SU-DHL-6 (cell line): Measurements from ENCODE around the gene SLAIN1.

Source experiments
- EZH2phosphoT487 ChIP-seq: fragments of 200-600 bp; sonication (generic), shearing (Covaris generic); conservative IDR thresholded peaks from 2 replicates; pipeline ENCODE4 v1.6.1; 2018; ENCODE audit warnings: mild to moderate bottlenecking, antibody characterized with exemption, low read length, moderate library complexity, mixed read lengths
- TF ChIP-seq, protein P1 (sequence below): fragments of 200-600 bp; sonication (generic); IDR thresholded peaks from one replicate; pipeline ENCODE4 v1.5.1; 2017; ENCODE audit warnings: antibody characterized with exemption, mild to moderate bottlenecking, low read length, moderate library complexity; ENCODE audit not compliant: insufficient read depth, poor library complexity, severe bottlenecking

DNA sequence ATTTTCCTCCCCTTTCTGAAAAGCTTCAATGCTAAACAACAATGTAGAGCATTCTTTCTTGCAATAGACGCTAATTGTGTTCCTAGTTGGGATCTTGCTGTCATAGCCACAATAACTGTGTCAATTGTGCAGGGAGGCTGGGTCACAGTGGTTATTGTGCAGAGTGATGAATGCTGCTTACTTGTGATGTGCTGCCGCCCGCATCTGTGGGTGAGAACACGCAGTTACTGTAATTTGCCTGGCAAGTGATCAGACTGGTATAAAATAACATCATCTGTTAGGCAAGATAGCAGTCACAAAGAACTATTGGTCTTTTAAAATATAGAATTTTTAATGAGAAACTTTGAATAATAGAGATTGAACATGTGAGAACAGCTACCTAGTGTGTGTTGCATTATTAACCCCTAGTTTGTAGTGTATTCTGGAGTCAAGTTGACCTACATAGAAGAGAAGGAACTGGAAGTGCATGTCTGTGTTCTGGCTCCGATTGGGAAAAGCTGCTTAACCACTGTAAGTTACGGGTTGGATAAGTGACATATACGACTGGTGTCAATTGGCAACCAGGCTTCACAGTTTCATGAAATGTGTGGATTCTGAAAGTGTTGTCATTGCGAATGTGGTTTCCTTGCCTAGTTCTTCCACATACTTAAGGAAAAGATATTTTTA is 43.6 kb downstream of the SLAIN1 start:
- TF ChIP-seq, protein P1, sequence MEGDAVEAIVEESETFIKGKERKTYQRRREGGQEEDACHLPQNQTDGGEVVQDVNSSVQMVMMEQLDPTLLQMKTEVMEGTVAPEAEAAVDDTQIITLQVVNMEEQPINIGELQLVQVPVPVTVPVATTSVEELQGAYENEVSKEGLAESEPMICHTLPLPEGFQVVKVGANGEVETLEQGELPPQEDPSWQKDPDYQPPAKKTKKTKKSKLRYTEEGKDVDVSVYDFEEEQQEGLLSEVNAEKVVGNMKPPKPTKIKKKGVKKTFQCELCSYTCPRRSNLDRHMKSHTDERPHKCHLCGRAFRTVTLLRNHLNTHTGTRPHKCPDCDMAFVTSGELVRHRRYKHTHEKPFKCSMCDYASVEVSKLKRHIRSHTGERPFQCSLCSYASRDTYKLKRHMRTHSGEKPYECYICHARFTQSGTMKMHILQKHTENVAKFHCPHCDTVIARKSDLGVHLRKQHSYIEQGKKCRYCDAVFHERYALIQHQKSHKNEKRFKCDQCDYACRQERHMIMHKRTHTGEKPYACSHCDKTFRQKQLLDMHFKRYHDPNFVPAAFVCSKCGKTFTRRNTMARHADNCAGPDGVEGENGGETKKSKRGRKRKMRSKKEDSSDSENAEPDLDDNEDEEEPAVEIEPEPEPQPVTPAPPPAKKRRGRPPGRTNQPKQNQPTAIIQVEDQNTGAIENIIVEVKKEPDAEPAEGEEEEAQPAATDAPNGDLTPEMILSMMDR = no peak
- no peak for TF ChIP-seq EZH2phosphoT487
